Hematopoietic multipotent progenitor cell treated with erythropoietin and hydrocortisone succinate and interleukin-3 and kit ligand, for 17 days (in vitro differentiated cells): Measurements from ENCODE around the gene TWSG1.
A peak's percentile ranks its signal among the peaks of the same experiment; 100 is the strongest.

Experiments used
- DNase-seq: peaks from one replicate; pipeline ENCODE4 v3.0.0-alpha.2; 2015; ENCODE audit warnings: low spot score

TWSG1 gene

GRCh38 chr18:9334329-9334972 lies at the start of gene TWSG1:
Gene TWSG1, plus strand, starts transcription at chr18:9334773. Its CDS starts 2,457 bp downstream, at chr18:9337230.
- DNase-seq: peak; percentile 91

GRCh38 chr18:9285604-9286003 lies 49.0 kb upstream of the TWSG1 start:
- DNase-seq: no peak

- DNase-seq: no peak
Observed at GRCh38 chr18:9287036-9287435, 47.5 kb upstream of the TWSG1 start.

GRCh38 chr18:9289698-9290097 lies 44.9 kb upstream of the TWSG1 start:
- DNase-seq: no peak

- no peak for DNase-seq
Observed at GRCh38 chr18:9290156-9290555, 44.4 kb upstream of the TWSG1 start.

- no peak for DNase-seq
Observed at GRCh38 chr18:9292047-9292446, 42.5 kb upstream of the TWSG1 start.

GRCh38 chr18:9293948-9294347 lies 40.6 kb upstream of the TWSG1 start:
- no peak for DNase-seq

- DNase-seq: no peak
Observed at GRCh38 chr18:9296233-9297006, 38.2 kb upstream of the TWSG1 start.

GRCh38 chr18:9297007-9297393 lies 37.6 kb upstream of the TWSG1 start:
- DNase-seq: no peak

GRCh38 chr18:9304388-9305070 lies 30.0 kb upstream of the TWSG1 start:
- DNase-seq: no peak

- DNase-seq: no peak
Observed at GRCh38 chr18:9319333-9319732, 15.2 kb upstream of the TWSG1 start.

GRCh38 chr18:9321017-9321452 lies 13.5 kb upstream of the TWSG1 start:
- DNase-seq: no peak

- no peak for DNase-seq
Observed at GRCh38 chr18:9321736-9322135, 12.8 kb upstream of the TWSG1 start.

- no peak for DNase-seq
Observed at GRCh38 chr18:9322744-9323143, 11.8 kb upstream of the TWSG1 start.

- no peak for DNase-seq
Observed at GRCh38 chr18:9323750-9324445, 10.7 kb upstream of the TWSG1 start.

GRCh38 chr18:9325716-9326115 lies 8.9 kb upstream of the TWSG1 start:
- no peak for DNase-seq

- DNase-seq: no peak
Observed at GRCh38 chr18:9328776-9329175, 5.8 kb upstream of the TWSG1 start.

GRCh38 chr18:9329471-9329870 lies 5.1 kb upstream of the TWSG1 start:
- no peak for DNase-seq

GRCh38 chr18:9330419-9330818 lies 4.2 kb upstream of the TWSG1 start:
- no peak for DNase-seq

- no peak for DNase-seq
Observed at GRCh38 chr18:9333441-9334328, 888 bp upstream of the TWSG1 start.

GRCh38 chr18:9334973-9335696 lies 562 bp downstream of the TWSG1 start:
- peak; percentile 46 for DNase-seq
